Measurements from ENCODE around the gene MAN1C1.
"Not testable (repeated sequence)": the region's sequence is repeated elsewhere in the genome, so short reads cannot be mapped to it uniquely, and the experiment has no call there.

The MAN1C1 gene

DNA sequence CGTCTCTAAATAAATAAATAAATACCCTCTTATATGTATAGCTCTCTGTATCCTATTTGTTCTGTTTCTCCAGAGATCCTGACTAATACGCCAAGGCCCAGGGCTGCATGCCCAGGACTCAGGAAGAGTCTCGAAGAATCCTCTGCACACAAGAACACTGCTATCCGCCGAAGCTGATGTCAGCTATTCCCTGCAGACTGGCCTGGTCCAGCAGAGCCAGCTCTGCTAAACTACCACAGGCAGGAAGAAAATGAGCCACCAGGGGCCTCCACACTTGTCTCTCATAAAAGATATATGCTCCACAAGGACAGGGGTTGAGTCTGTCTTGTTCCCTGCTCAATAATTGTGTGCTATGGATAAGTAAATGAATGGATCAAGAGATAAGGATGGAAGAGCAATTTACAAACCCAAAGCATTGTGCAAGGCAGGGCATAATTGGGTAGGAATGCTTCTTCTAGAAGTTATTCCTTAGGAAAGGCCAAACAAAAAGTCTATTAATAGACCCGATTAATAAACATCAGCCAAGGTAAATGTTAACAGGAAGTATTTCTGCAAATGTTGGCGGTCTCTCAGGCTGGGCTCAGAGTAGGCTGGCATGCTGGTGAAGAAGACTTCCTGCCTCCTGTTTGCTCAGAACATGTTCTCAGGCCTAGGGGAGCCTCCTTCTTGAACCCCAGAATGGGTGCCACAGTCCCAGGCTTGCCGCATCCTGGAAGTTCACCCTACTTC, 26.3 kb upstream of the MAN1C1 start:
- H3K27me3 ChIP-seq (replicated peaks; ENCODE audit: control insufficient read depth, insufficient read depth, low read length) = no peaks in the 10 kb centered on the region
- DNase-seq (ENCODE audit: extremely low read depth, insufficient read length) = no peak
- H3K4me3 ChIP-seq (replicated peaks; ENCODE audit: low read depth, low read length) = no peak overlapping the region
- H3K36me3 ChIP-seq (ENCODE audit: control insufficient read depth, insufficient read depth, low read length) = no peaks in the 10 kb centered on the region
- TF ChIP-seq CTCF (IDR thresholded peaks at IDR 0.05; ENCODE audit: insufficient read depth, low read length, poor library complexity, severe bottlenecking) = peak; percentile 17

GRCh38 chr1:25593861-25594260, 22.7 kb upstream of the MAN1C1 start:
- H3K4me3 ChIP-seq (replicated peaks; ENCODE audit: low read depth, low read length) = no peak overlapping the region
- no peaks in the 10 kb centered on the region for H3K36me3 ChIP-seq (ENCODE audit: control insufficient read depth, insufficient read depth, low read length)
- no peak for DNase-seq (ENCODE audit: extremely low read depth, insufficient read length)
- TF ChIP-seq CTCF (IDR thresholded peaks at IDR 0.05; ENCODE audit: insufficient read depth, low read length, poor library complexity, severe bottlenecking) = no peak
- no peaks in the 10 kb centered on the region for H3K27me3 ChIP-seq (replicated peaks; ENCODE audit: control insufficient read depth, insufficient read depth, low read length)

DNA sequence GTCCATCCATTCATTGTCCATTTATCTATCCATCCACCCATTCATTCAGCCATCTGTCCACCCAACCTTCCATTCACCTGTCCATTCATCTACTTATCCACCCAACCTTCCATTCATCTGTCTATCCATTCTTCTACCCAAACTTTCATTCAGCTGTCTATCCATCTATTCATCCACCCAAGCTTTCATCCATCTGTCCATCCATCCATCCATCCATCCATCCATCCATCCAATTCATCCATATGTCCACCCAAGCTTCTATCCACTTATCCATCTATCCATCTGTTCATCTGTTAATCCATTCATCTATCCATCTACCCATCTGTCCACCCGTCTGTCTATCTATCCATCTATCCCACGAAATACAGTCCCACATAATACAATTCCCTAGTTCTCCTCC, 21.6 kb upstream of the MAN1C1 start:
- TF ChIP-seq CTCF (IDR thresholded peaks at IDR 0.05; ENCODE audit: insufficient read depth, low read length, poor library complexity, severe bottlenecking) = no peak
- no peak for DNase-seq (ENCODE audit: extremely low read depth, insufficient read length)
- Histone ChIP-seq H3K36me3 (ENCODE audit: control insufficient read depth, insufficient read depth, low read length) (no peaks in the 10 kb centered on the region), H3K4me3 (replicated peaks; ENCODE audit: low read depth, low read length) (no peak overlapping the region), H3K27me3 (replicated peaks; ENCODE audit: control insufficient read depth, insufficient read depth, low read length) (no peaks in the 10 kb centered on the region)

DNA sequence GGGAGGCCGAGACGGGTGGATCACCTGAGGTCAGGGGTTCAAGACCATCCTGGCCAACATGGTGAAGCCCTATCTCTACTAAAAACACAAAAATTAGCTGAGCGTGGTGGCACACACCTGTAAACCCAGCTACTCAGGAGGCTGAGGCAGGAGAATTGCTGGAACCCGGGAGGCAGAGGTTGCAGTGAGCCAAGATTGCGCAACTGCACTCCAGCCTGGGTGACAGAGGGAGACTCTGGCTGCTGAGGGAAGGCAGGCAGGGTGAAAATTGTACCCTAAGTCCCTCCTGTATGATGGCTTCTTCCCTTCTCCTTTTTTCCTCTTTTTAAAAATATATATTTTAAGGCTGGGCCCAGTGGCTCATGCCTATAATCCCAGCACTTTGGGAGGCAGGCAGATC, 19.9 kb upstream of the MAN1C1 start:
- not testable (repeated sequence) for H3K27me3 ChIP-seq (replicated peaks; ENCODE audit: control insufficient read depth, insufficient read depth, low read length); H3K4me3 ChIP-seq (replicated peaks; ENCODE audit: low read depth, low read length); DNase-seq (ENCODE audit: extremely low read depth, insufficient read length); H3K36me3 ChIP-seq (ENCODE audit: control insufficient read depth, insufficient read depth, low read length)

DNA sequence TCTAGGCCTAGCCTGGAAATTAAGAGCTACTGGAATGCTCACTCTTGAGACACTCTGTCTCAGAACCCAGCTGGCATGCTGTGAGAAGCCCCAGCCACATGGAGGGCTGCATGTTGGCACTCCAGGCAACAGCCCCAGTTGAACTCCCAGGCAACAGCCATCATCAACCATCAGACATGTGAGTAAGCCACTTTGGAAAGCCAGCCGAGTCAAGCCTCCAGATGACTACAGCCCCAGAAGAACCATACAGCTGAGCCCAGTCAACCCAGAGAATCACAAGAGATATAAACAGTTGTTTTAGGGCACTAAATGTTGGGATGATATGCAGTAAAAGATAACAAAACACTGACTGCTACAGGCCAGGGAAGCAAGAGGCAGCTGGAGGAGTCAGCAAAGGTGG, 17.7 kb upstream of the MAN1C1 start:
- Histone ChIP-seq H3K4me3 (replicated peaks; ENCODE audit: low read depth, low read length) (no peak overlapping the region), H3K27me3 (replicated peaks; ENCODE audit: control insufficient read depth, insufficient read depth, low read length) (no peaks in the 10 kb centered on the region), H3K36me3 (ENCODE audit: control insufficient read depth, insufficient read depth, low read length) (no peaks in the 10 kb centered on the region)
- TF ChIP-seq CTCF (IDR thresholded peaks at IDR 0.05; ENCODE audit: insufficient read depth, low read length, poor library complexity, severe bottlenecking) = no peak
- DNase-seq (ENCODE audit: extremely low read depth, insufficient read length) = no peak

GRCh38 chr1:25599969-25600610, 16.5 kb upstream of the MAN1C1 start:
- H3K36me3 ChIP-seq (ENCODE audit: control insufficient read depth, insufficient read depth, low read length) = no peaks in the 10 kb centered on the region
- no peak overlapping the region for H3K4me3 ChIP-seq (replicated peaks; ENCODE audit: low read depth, low read length)
- TF ChIP-seq CTCF (IDR thresholded peaks at IDR 0.05; ENCODE audit: insufficient read depth, low read length, poor library complexity, severe bottlenecking) = no peak
- no peak for DNase-seq (ENCODE audit: extremely low read depth, insufficient read length)
- no peaks in the 10 kb centered on the region for H3K27me3 ChIP-seq (replicated peaks; ENCODE audit: control insufficient read depth, insufficient read depth, low read length)

DNA sequence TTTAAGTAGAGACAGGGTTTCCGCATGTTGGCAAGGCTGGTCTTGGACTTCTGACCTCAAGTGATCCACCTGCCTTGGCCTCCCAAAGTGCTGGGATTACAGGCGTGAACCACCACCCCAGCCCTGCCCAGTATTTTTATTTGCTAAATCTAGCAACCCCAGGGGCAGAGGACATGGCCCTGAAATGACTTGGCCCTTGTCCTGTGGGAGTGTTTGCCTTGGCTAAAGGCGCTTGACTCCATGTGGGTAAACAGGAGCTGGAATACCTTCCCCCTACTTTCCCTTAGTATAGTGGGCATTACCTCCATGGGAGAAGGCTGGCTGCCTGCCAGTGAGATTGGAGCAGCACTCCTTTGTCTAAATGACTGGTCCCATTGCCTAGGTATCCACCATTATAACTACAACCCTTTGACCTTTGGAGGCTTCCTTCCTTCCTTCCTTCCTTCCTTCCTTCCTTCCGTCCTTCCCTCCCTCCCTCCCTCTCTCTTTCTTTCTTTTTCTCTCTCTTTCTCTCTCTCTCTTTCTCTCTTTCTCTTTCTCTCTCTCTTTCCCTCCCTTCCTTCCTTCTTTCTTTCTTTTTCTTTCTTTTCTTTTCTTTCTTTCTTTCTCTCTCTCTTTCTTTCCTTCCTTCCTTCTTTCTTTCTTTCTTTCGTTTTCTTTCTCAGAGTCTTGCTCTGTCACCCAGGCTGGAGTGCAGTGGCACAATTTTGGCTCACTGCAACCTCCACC, 15.5 kb upstream of the MAN1C1 start:
- not testable (repeated sequence) for H3K27me3 ChIP-seq (replicated peaks; ENCODE audit: control insufficient read depth, insufficient read depth, low read length); DNase-seq (ENCODE audit: extremely low read depth, insufficient read length); H3K4me3 ChIP-seq (replicated peaks; ENCODE audit: low read depth, low read length); H3K36me3 ChIP-seq (ENCODE audit: control insufficient read depth, insufficient read depth, low read length)

DNA sequence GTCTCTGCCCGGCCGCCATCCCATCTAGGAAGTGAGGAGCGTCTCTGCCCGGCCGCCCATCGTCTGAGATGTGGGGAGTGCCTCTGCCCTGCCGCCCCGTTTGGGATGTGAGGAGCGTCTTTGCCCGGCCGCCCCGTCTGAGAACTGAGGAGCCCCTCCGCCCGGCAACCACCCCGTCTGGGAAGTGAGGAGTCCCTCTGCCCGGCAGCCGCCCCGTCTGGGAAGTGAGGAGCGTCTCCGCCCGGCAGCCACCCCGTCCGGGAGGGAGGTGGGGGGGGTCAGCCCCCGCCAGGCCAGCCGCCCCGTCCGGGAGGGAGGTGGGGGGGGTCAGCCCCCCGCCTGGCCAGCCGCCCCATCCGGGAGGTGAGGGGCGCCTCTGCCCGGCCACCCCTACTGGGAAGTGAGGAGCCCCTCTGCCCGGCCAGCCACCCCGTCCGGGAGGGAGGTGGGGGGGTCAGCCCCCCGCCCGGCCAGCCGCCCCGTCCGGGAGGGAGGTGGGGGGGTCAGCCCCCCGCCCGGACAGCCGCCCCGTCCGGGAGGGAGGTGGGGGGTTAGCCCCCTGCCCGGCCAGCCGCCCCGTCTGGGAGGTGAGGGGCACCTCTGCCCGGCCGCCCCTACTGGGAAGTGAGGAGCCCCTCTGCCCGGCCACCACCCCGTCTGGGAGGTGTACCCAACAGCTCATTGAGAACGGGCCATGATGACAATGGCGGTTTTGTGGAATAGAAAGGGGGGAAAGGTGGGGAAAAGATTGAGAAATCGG, 12.6 kb upstream of the MAN1C1 start:
- DNase-seq (ENCODE audit: extremely low read depth, insufficient read length); H3K4me3 ChIP-seq (replicated peaks; ENCODE audit: low read depth, low read length); H3K27me3 ChIP-seq (replicated peaks; ENCODE audit: control insufficient read depth, insufficient read depth, low read length); H3K36me3 ChIP-seq (ENCODE audit: control insufficient read depth, insufficient read depth, low read length): not testable (repeated sequence)

Data from GM06990 (cell line).